NT2/D1 (cell line): ENCODE data around the gene BCL7A.

Experiments
- DNase-seq: peaks from one replicate; pipeline ENCODE4 v3.0.0-alpha.2; 2011; ENCODE audit warnings: low read depth, low spot score
- H3K27me3 ChIP-seq: 2 replicates; pipeline ENCODE4 v1.6.0; 2011; ENCODE audit warnings: mild to moderate bottlenecking; ENCODE audit not compliant: insufficient read length, insufficient read depth
- H3K36me3 ChIP-seq: 2 replicates; pipeline ENCODE4 v1.6.1; 2011; ENCODE audit warnings: mild to moderate bottlenecking, low read length, mixed read lengths; ENCODE audit not compliant: insufficient read depth, insufficient read length
- H3K4me1 ChIP-seq: 2 replicates; pipeline ENCODE4 v1.5.1; 2011; ENCODE audit not compliant: insufficient read depth, insufficient read length
- H3K4me3 ChIP-seq: 2 replicates; pipeline ENCODE4 v1.5.1; 2011; ENCODE audit warnings: low read depth; ENCODE audit not compliant: insufficient read length
- H3K9ac ChIP-seq: 2 replicates; pipeline ENCODE4 v1.6.0; 2011; ENCODE audit warnings: low read depth; ENCODE audit not compliant: insufficient read length
- H3K9me3 ChIP-seq: 2 replicates; pipeline ENCODE4 v1.5.1; 2011; ENCODE audit warnings: mild to moderate bottlenecking, low read length; ENCODE audit not compliant: insufficient read depth
- SUZ12 ChIP-seq: IDR thresholded peaks from 2 replicates; pipeline ENCODE4 v1.6.1; 2011; ENCODE audit not compliant: insufficient read length, insufficient read depth; ENCODE audit errors: extremely low read depth
- YY1 ChIP-seq: IDR thresholded peaks from 2 replicates; pipeline ENCODE4 v1.6.1; 2011; ENCODE audit not compliant: insufficient read length, insufficient read depth
- ZNF274 ChIP-seq: IDR thresholded peaks from 2 replicates; pipeline ENCODE4 v1.6.1; 2011; ENCODE audit warnings: mild to moderate bottlenecking, low read depth, low read length

The BCL7A gene

DNA sequence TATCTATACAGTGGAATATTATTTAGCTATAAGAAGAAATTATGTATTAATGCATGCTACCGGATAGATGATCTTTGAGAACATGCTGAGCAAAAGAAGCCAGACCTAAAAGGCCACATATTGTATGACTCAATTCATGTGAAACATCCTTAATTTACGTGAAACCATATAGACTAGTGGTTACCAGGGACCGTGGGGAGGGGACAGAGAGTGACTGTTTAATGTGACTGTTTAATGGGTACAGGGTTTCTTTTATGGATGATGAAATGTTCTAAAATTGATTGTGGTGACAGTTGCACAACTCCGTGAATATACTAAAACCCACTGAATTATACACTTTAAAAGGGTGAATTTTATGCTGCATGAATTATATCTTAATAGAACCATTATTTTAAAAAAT is 8.5 kb upstream of the BCL7A start:
- Histone ChIP-seq H3K27me3 (no peaks in the 10 kb centered on the region), H3K4me3 (no peak overlapping the region), H3K9ac (no peak overlapping the region), H3K36me3 (no peaks in the 10 kb centered on the region), H3K4me1 (no peaks in the 10 kb centered on the region), H3K9me3 (peaks cover 1% of the 10 kb centered on the region; the same call in 1 of the 2 replicates)
- TF ChIP-seq SUZ12 (no peak), ZNF274 (no peak), YY1 (no peak)
- no peak for DNase-seq

DNA sequence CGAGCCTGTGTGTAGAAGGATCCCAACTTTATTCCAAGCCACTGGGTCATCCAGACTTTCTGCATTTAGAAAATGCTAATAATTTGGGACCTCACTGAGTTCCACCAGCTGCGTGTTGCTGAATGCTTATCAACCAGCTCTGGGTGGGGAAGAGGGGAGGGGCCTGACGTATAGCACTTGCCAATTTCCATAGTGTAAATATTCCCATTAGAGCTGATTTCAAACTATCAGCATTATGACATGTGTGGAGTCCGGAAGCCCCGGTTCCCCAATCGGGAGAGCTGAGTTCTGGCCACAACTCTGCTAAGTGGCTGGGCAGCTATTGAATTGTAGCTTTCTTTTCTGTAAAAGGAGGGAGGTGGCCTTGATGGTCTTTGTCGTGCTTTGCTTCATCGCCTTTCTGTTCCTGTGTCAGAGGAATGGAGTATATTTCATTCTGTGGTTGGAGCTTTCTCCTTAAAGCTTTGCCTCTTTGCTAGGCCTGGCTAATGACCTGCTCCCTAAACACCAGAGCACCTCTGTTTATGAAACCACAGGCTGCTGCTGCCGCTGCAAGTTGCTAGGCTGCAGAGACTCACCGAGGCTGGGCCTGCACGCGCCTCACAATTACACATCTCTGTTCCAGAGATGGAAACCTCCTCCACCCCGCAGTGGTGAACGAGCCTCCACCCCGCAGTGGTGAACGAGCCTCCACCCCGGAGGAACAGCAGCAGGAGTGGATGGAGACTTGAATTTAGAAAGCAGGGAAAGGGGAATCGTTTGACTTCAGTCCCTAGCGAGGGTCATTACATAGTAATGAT is 7.7 kb upstream of the BCL7A start:
- Histone ChIP-seq H3K36me3 (no peaks in the 10 kb centered on the region), H3K4me1 (no peaks in the 10 kb centered on the region), H3K27me3 (peaks cover 4% of the 10 kb centered on the region), H3K4me3 (no peak overlapping the region), H3K9me3 (peaks cover 10% of the 10 kb centered on the region; the same call in 1 of the 2 replicates), H3K9ac (peak overlapping the region; percentile 28)
- TF ChIP-seq ZNF274 (no peak), SUZ12 (no peak), YY1 (no peak)
- DNase-seq = no peak

DNA sequence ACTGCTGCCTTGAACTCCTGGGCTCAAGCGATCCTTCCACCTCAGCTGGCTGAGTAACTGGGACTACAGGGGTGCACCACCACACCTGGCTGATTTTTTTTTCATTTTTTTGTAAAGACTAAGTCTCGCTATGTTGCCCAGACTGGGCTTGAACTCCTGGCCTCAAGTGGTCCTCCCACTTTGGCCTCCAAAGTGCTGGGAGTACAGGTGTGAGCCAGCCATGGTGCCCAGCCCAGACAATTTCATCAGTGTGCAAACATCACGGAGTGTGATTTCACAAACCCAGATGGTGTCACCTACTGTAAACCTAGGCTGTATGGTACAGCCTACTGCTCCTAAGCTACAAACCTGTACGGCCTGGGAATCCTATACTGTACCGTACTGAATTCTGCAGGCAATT is 6.9 kb upstream of the BCL7A start:
- TF ChIP-seq YY1 (no peak), ZNF274 (no peak), SUZ12 (no peak)
- peaks cover 11% of the 10 kb centered on the region for H3K27me3 ChIP-seq

DNA sequence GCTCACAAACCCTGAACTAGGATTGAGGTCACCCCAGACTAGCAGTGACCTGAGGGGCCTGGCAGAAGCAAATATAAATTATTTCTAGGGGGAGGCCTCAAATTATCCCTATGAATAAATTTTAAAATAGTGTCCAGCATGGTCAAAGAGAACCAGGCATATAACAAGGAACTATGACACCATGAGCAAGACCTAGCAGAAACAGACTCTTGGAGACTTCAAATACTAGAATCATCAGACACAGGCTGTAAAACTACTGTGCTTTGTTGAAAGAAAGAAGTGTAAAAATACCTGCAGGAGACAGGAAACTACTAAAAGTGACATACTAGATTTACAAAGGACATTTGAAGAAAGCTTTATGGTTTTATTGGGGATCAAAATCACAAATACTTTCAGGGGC is 3.2 kb upstream of the BCL7A start:
- Histone ChIP-seq H3K4me3 (no peak overlapping the region), H3K9ac (no peak overlapping the region)

More for the DNA sequence above, 6.9 kb upstream of the BCL7A start:
- H3K9ac ChIP-seq = no peak overlapping the region
- no peaks in the 10 kb centered on the region for H3K36me3 ChIP-seq
- DNase-seq = no peak
- H3K4me3 ChIP-seq = no peak overlapping the region
- H3K4me1 ChIP-seq = no peaks in the 10 kb centered on the region
- H3K9me3 ChIP-seq = peaks cover 11% of the 10 kb centered on the region; the same call in 1 of the 2 replicates

DNA sequence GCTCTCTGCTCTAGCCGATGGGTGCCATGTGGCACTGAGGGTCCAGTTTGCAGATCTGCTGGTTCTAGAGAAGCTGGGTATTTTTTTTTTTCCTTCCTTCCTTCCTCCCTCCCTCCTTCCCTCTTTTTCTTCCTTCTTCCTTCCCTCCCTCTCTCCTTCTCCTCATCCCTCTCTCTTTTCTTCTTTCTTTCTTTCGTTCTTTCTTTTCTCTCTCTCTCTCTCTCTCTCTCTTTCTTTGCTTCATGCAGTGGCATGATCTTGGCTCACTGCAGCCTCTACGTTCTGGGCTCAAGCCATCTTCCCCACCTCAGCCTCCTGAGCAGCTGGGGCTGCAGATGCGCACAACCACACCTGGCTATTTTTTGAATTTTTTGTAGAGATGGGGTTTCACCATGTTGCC is 2.7 kb upstream of the BCL7A start:
- H3K9me3 ChIP-seq = peaks cover 11% of the 10 kb centered on the region; the same call in 1 of the 2 replicates
- no peaks in the 10 kb centered on the region for H3K36me3 ChIP-seq
- no peak for DNase-seq
- H3K4me1 ChIP-seq = peaks cover 7% of the 10 kb centered on the region
- H3K27me3 ChIP-seq = peaks cover 42% of the 10 kb centered on the region
- no peak for TF ChIP-seq SUZ12
- TF ChIP-seq ZNF274 = no peak
- TF ChIP-seq YY1 = no peak
- no peak overlapping the region for H3K4me3 ChIP-seq
- no peak overlapping the region for H3K9ac ChIP-seq

More for the DNA sequence above, 3.2 kb upstream of the BCL7A start:
- Histone ChIP-seq H3K27me3 (peaks cover 39% of the 10 kb centered on the region), H3K4me1 (peaks cover 3% of the 10 kb centered on the region), H3K36me3 (no peaks in the 10 kb centered on the region), H3K9me3 (peaks cover 11% of the 10 kb centered on the region; the same call in 1 of the 2 replicates)
- DNase-seq = no peak
- TF ChIP-seq ZNF274 = no peak
- TF ChIP-seq YY1 = no peak
- no peak for TF ChIP-seq SUZ12

DNA sequence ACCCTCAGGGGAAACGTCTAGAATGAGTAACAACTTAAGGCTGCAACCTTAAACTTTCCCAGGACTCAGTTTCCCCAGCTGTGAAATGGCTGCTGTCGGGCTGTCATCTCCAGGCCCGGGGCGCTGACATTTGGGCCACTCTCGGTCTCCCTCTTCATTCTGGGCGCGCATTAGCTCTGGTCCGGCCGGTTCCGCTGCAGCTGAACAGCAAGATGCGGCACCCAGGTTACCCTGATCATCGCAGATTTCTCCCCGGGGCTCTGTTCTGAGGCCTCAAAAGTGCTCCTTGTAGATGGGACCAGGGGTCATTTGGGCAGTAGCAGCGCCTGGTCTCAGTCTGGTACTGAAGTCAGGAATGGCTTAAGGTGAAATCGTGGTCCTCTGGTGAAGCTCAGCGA is 890 bp upstream of the BCL7A start:
- no peak for DNase-seq
- Histone ChIP-seq H3K4me1 (peaks cover 11% of the 10 kb centered on the region), H3K9ac (peak overlapping the region; percentile 72), H3K9me3 (peaks cover 11% of the 10 kb centered on the region; the same call in 1 of the 2 replicates), H3K27me3 (peaks cover 42% of the 10 kb centered on the region), H3K36me3 (no peaks in the 10 kb centered on the region), H3K4me3 (peak overlapping the region; percentile 60)
- TF ChIP-seq YY1 = no peak
- no peak for TF ChIP-seq SUZ12
- no peak for TF ChIP-seq ZNF274

DNA sequence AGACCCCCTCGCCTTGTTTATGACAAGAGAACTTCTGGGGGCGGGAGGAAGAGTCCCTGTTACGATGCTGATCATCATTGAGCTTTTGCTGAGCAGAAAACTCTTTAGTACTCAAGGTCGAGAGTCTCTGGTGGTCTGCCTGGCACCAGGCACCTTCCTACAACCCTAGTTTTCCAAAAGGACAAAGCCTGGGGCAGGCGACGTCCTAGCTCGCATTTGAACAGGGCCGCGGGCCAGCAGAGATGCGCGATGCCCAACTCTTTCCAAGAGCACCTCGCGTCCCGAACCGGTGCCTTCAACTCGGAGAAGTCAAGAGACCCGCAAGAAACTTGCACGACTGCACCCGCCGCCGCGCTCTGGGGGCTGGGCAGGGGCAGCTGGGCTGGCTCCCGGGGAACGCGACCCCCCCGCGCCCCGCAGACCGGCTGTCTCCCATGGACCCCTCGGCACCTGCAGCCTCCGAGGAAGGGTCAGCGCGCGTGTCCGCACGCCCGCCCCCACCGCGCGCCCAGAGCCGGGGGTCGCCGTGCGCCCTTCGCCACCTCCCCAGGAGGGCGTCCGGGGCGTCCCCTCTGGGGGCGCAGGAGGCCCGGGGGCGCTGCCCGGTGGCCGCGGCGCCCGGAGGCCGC is 377 bp upstream of the BCL7A start:
- Histone ChIP-seq H3K36me3 (no peaks in the 10 kb centered on the region), H3K4me1 (peaks cover 11% of the 10 kb centered on the region), H3K4me3 (peak overlapping the region; percentile 60), H3K9me3 (peaks cover 11% of the 10 kb centered on the region; the same call in 1 of the 2 replicates), H3K9ac (peak overlapping the region; percentile 72), H3K27me3 (peaks cover 42% of the 10 kb centered on the region)
- DNase-seq = no peak
- TF ChIP-seq ZNF274 (no peak), YY1 (no peak), SUZ12 (no peak)
